CD4-positive, alpha-beta T cell treated with Interleukin-4 for 4 hours (primary cell): ENCODE data around the gene SIM1.

Experiments
- DNase-seq: peaks from one replicate; pipeline ENCODE4 v3.0.0-alpha.2; 2020

Gene SIM1

DNA sequence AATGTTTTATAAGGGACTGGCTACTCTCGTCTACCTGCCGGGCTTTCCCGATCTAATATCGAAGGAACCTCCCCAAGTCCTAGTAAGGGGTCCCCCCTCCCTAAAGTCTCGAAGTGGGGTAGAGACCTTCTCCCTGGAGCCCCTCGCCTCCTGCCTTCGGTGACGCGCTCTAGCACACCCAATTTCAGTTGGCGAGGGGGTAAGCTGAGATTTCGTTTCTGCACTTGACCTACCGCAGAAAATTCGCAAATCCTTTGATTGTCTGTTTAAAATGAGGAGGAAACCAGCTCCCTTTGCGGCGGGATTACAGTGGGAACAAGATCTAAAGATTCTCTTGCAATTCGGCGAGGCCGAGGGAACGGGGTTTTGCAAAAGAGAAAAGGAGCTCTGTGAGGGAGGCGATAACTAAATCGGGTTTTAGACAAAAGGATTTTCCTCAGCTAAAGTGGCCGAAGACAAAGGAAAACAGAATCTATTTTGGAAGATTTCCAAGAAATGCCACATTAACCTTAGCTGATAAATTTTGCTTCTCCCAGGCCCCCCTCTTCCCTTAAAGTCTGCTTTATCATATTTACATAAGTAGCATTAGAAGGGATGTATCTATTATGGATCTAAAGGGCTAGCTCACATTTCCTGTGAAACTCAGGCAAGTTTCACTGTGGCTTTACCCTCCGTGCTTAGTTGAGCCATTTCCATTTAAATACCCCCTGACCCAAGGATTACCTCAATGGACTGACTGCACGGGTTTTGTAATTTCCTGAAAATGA lies 8.4 kb downstream of the SIM1 start:
- no peak for DNase-seq

DNA sequence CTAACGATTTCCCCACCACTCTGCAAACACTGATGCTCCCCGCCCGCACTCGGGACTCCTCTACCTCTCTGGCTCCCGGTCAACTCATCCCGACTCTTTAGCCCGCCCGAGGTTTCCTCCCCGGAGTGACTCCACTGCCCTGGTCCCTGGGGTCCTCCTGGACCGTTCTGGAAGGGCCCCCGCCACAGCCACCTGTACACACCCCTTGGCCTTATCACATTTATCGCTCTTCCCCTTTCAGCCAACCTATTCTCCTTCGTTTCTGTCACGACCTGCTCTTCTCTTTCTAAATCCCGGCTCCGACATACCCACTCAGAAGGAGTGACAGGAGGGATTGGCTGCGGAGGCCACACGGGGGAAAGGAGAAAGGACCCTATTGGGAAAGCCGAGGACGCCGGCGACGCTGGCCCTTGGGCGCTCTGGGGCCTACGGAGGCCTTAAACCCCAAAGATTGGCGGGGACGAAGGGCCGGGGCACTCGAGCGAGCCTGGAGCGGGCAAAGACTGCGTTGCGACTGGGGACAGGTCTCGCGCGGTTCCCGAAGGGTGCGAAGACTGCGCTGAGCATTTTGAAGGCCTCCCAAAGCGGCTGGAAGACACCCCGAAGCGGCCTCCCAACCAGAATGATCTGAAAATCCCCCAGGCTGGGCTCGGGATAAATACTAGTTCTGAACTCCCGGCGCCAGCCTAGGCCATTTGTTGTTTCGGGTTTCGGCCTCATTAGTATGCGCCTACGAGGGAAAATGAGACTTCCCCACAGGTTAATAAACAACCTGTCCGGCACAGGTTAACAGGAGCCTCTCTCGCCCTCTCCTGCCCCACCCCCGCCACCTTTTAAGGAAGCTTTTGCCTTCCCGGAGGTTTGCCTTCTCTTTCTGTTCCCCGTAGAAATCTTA lies 9.2 kb downstream of the SIM1 start:
- no peak for DNase-seq

GRCh38 chr6:100454551-100455229 lies 10.0 kb downstream of the SIM1 start:
- DNase-seq: no peak

DNA sequence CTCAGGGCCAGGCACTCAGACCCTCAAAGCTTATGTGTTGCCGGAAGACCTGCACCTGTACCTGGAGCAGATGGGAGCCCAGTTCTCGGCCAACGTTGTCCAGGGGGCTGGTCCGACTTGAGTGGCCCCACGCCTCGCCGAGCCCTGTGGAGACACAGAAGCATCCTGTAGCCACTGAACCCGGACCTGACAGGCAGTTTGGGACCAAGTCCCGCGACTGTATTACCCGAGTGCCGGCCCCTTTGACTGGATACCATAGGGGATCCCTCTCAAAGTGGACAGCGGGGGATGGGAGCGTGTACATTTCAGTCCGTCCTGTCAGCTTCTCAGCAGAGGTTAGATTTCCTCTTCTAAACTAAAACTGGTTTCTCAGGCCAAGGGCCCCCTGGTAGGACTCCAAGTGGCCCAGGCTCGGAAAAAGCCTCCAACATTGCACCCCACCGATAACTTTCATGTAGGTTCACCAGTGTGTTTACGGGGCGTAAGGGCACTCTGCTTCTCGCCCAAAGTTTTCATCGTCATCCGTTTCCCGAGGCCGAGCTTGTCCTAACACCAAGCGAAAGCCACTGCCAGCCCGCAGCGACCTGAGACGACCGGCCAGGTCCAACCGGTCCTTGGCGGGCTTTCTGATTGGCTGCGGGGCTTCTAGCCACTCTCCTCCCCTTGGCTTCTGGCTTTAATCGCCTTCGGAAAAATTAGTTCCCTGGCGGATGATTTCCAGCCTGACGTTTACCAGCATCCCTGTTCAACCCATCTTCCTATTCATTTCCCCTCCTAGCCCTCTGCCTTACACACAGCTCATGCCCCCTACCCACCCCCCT lies 10.8 kb downstream of the SIM1 start:
- DNase-seq: no peak

DNA sequence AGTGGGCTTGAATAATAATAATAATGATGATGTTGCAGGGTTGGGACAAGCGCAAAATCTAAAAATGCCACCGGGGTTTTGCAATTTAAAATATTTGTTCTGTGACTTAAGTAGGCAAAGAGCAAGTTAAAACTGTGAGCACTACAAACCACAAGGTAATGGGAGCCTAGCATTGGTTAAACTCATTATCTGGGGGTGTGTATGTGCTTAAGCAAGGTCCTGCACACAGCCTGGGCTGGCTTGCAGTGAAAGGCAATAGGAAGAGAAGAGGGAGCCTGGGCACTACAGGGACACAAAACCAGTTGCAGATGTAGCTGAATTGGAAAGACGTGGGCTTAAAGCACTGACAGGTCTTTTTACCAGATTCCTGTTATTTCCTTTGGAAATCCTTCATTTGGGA lies 11.7 kb downstream of the SIM1 start:
- DNase-seq: no peak

- DNase-seq: no peak
These were observed 13.1 kb downstream of the SIM1 start for GRCh38 chr6:100451577-100451976.

DNA sequence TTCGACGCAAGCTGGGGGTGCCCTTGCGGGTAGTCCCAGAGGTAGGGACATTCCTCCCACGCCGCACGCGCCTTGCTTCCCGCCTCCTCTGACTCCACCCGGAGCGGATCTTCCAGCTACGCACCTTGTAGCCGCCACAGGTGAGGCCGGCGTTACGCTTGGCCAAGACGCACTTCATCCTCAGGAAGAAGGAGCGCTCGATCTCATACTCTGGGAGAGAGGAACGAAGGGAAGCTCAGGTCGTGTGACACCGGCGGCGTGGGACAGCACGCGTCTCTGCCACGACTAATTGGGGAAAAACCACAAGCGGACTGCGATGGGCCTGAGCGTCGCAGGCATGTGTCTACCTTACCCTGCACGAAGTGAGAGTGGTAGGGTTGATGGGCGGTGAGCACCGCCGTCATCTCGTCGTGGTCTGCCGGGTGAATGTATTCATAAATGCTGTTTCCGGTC lies 15.5 kb downstream of the SIM1 start:
- no peak for DNase-seq

- no peak for DNase-seq
These were observed 16.6 kb downstream of the SIM1 start for GRCh38 chr6:100447900-100448748.

- DNase-seq: no peak
These were observed 17.4 kb downstream of the SIM1 start for GRCh38 chr6:100447081-100447899.

GRCh38 chr6:100446115-100447080 lies 18.3 kb downstream of the SIM1 start:
- DNase-seq: no peak

DNA sequence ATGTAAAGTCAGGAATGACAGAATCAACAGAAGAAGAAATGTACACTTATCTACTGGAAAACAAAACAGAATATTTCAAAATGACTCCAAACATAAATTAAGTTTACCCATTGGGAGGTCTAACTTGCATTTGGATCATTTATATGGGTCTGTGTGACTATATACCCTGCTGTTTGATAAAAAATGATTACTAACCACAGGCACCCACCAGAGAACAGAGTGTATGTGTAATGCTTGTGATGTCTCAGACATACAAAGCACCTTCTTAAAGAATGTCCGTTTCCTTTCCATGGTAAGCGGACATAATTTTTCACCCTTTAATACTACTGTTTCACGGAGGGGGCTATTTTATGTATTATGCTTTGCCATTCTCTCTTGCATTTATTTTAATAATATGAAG lies 19.2 kb downstream of the SIM1 start:
- DNase-seq: no peak

GRCh38 chr6:100440935-100441334 lies 23.8 kb downstream of the SIM1 start:
- no peak for DNase-seq

- DNase-seq: no peak
These were observed 29.4 kb downstream of the SIM1 start for GRCh38 chr6:100435299-100435698.

DNA sequence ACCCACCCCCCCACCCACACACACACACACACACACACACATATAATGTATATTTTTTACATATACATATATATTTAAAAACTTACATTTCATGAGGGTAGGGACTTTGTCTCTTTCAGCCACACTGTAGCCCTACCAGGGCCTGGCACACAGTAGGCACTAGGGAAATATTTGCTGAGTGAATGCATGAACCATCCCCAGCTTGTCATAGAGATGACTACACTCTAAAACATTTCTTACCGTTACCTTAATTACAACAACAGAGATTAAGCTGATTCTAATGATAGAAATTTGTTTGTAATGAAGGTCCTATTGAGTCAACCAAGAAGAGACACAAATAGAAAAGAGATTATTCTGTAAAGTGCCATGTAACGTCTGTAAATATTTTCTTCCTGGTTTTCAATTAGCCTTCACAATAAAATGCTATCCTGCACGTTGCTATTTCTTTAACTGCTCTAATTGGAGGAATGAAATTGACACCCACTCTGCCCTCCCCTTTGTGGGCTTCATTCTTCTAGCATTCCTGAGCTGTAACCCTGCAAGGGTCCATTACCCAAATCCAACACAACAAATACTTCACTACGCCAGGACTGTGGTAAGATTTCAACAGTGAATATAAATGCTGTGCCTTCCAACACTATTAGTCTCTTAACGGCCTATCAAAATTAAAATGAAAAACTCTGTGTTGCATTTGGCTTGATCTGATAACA lies 30.8 kb downstream of the SIM1 start:
- no peak for DNase-seq

- DNase-seq: no peak
These were observed 32.6 kb downstream of the SIM1 start for GRCh38 chr6:100432136-100432535.

DNA sequence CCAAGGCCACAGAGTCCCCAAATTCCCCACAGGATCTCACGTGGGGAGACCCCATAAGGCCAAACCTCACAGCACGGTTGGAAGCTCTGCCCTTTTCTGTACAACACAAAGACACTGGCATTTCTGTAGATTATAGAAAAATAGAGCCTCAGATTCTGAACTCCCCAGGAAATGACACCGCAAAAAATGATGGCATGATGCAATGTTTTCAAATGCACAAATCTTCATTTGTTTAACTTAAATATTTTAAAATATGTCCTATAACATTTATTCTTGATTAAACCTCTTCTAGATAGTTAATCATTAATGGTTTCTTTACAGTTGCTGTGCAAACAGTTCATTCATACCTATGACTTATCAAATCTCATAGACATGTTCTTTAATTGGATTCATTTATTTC lies 33.8 kb downstream of the SIM1 start:
- no peak for DNase-seq

- no peak for DNase-seq
These were observed 37.3 kb downstream of the SIM1 start for GRCh38 chr6:100427452-100427851.

GRCh38 chr6:100426744-100427338 lies 37.9 kb downstream of the SIM1 start:
- no peak for DNase-seq
